ACHN (cell line): ENCODE measurements around the gene UGT2B17.
"Not testable (repeated sequence)": the region's sequence is repeated elsewhere in the genome, so short reads cannot be mapped to it uniquely, and the experiment has no call there.

Source experiments
- DNase-seq: peaks from one replicate; pipeline ENCODE4 v3.0.0-alpha.2; 2015
- in situ Hi-C: cut with HindIII; loops from 2 replicates; pipeline ENCODE4 v1.10.0; 2017; ENCODE audit warnings: low sequenced_read_pairs, low pct_ligation_motif_present, low pct_unique_long_range_greater_than_20kb

Gene UGT2B17

DNA sequence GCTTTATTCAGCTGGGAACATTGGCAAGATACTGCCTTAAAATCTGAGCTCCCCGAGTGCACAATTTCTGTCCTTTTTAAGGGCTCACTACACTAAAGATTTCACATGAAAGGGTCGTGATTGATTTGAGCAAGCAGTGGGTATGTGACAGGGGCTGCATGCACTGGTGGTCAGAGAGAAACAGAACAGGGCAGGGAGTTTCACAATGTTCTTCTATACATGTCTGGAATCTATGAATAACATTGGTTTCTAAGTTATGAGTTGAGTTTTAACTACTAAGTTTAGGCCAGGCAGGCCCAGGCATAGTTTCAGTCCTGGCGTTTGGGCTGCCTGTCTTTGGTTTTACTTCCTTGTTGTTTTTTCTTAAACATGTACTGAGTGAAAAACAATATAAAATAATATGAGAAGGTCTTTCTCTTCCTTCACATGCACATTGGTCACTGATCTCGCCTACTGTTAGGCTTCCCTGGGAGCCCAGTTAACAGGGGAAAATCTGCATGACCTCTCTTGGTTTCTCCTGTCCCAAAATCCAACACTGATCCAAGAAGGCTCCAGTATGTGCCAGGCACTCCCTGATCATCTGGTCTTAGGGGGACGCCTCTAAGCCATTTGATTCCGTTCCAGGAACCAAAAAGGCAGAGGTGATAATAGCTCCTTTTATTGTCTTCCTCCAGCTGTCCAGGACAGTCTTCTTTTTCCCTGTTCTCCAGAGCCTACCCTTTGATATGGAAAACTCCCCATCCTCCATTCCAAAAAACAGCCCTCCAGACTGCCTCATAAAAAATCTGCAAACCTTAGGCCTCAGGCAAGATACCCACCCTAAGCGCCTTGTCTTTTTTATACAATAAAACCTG lies at the start of gene UGT2B17:
Gene UGT2B17 (minus strand): TSS at position 51 of the 854 bp plus-strand sequence. CDS start 7,838 bp downstream, outside the sequence.
- DNase-seq: no peak
- in situ Hi-C loops: no loop called here

DNA sequence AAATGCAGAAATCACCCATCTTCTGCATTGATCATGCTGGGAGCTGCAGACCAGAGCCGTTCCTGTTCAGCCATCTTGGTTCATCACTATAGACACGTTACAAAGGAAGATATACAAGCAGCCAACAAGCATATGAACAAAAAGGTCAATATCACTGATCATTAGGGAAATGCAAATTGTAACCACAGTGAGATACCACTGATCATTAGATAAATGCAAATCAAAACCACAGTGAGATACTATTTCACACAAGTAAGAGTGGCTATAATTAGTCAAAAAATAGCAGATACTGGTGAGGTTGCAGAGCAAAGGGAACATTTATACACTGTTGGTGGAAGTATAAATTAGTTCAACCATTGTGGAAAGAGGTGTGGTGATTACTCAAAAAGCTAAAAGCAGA lies 46.6 kb upstream of the UGT2B17 start:
- in situ Hi-C loops, DNase-seq: not testable (repeated sequence)

DNA sequence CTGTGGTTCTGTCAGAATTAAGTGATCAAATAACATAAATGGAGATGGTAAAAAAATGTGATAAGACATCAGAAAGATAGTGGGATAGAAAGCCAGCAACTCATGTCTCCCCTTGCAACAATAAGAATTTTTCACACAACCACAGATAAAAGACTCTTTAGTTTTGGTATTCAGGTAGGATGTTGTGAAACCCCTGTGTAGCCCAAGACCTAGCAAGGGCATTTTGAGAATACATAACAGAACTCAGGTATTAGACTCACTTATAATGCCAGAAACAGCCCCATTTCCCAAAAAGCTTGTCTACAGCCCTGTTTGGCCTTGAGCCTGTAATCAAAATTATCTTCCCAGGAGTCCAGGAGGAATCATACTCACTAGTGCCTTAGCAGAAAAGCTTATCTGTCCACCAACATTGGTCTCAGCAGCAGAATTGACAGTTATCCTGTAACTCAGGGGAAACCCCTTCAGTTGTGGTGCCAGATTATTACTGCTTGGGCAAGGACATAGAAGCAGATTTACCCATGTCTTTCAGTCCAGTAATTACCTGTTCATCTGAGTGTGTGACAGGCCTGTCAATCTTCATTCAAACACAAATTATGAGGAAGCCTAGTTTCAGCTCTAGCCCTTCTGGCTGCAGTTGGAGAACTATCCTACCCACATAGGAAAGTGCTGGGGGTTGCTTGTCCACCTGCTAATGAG lies 41.0 kb upstream of the UGT2B17 start:
- no peak for DNase-seq

DNA sequence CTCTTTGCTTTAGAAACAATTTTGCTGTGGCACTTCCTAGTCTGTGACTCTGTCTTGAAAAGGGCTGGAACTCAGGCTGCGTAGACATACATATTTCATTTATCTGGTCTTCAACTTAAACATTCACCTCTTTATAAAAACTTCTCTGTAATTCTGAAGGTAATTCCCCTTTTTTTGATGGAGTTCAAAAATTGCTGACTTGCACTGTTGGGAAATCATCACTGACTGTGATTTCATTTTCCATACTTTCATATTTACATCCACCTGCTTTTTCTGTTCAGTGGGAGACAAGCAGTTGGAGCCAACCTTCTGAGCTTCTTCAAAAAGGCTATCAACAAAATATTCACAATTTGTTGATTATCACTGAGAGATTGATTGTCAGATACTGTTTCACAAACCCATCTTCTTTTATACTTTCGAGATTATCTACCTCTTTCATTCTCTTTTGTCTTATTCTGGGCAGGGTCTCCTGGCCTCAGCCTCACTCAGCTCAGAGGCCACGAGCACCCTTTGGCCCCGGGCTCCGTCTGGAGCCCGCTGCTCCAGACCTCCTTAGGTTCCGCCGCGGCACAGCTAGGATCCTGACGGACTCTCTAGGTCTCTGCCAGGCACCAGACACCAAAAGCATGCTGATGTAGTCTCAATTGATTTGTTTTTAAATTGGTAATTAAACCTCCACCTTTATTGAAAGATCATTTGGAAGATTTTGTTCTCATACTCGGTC lies 39.7 kb upstream of the UGT2B17 start:
- no peak for DNase-seq
- in situ Hi-C loops: no loop called here

More for the DNA sequence above, 41.0 kb upstream of the UGT2B17 start:
- in situ Hi-C loops: no loop called here

DNA sequence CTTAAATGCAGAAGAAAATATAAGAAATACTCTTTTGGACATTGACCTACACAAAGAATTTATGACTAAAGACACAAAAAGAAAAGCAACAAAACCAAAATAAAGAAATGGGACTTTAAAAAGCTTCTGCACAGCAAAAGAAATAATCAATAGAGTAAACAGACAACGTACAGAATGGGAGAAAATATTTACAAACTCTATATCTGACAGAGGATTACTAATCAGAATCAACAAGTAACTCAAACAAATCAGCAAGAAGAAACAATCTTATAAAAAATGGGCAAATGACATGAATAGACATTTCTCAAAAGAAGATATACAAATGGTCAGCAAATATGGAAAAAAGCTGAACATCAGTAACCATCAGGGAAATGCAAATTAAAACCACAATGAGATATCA lies 37.6 kb upstream of the UGT2B17 start:
- DNase-seq: no peak
- in situ Hi-C loops: no loop called here

DNA sequence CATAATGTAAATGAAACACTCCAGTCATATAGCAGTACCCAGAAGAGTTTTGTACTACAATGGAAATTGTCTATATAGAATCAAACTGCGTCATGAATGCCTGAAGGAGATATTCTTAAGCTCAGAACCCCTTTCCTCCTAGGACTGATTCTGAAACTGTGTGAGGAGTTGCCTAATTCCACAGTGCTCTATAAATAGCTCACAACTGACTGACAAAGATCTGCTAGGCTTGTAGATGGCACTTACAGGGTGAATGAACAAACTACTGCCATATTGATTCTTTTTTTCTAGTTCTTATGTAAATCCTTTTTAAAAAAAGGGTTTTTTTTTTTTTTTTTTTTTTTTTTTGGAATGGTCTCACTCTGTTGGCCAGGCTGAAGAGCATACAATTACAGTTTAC lies 30.1 kb upstream of the UGT2B17 start:
- no peak for DNase-seq
- in situ Hi-C loops: no loop called here

DNA sequence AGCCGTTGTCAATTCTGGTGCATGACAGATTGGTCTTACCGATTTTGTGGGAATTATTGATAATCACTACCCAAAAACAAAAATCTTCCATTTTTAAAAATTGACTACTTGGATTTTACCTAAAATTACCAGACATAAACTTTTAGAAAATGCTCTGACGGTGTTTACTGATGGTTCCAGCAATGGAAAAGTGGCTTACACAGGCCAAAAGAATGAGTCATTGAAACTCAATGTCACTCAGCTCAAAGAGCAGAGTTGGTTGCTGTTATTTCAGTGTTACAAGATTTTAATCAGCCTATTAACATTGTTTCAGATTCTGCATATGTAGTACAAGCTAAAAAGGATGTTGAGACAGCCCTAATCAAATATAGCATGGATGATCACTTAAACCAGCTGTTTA lies 23.0 kb upstream of the UGT2B17 start:
- no peak for DNase-seq
- in situ Hi-C loops: no loop called here

DNA sequence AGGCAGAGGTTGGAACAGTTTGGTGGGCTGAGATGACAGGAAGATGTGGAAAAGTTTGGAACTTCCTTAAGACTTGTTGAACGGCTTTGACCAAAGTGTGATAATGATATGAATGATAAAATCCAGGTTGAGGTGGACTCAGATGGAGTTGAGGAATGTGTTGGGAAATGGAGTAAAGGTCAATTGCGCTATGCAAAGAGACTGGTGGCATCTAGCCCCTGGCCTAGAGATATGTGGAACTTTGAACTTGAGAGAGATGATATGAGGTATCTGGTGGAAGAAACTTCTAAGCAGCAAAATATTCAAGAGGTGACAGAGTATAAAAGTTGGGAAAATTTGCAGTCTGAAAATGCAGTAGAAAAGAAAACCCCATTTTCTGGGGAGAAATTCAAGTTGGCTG lies 21.4 kb upstream of the UGT2B17 start:
- in situ Hi-C loops: no loop called here

DNA sequence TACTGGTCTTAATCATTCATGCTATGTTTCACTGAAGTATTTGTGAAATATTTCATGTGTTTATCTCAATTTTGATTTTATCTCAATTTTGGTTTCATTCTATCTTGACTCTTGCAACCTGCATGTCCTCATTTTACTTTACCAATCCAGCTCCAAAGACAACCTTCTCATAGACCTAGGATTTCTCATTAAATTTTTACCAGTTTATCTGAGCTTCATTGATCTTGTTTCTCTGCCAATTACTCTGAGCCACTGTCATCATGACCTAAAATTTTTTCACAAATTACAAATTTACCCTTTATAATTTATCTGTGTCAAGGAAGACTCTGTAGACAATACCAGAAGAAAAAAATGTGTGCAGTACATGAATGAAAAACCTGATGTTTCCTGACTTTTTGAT lies 18.6 kb upstream of the UGT2B17 start:
- in situ Hi-C loops: no loop called here
- no peak for DNase-seq

More for the DNA sequence above, 21.4 kb upstream of the UGT2B17 start:
- no peak for DNase-seq

DNA sequence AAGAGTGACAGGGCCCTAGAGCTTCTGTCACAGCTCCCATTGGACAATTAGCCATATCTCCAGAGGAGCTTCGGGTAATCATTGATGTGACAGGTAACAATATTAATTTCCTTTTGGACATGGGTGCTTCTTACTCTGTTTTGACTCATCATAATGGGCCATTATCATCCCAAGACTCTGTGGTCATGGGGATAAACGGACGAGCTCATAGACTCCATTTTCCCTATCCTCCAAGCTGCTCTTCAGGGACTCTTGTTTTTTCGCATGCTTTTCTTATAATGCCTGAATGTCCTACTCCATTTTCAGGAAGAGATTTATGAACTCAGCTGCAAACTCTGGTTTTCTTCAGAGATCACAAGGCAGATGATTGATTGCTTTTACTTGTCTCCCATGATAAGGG lies 17.0 kb upstream of the UGT2B17 start:
- in situ Hi-C loops: no loop called here
- no peak for DNase-seq

DNA sequence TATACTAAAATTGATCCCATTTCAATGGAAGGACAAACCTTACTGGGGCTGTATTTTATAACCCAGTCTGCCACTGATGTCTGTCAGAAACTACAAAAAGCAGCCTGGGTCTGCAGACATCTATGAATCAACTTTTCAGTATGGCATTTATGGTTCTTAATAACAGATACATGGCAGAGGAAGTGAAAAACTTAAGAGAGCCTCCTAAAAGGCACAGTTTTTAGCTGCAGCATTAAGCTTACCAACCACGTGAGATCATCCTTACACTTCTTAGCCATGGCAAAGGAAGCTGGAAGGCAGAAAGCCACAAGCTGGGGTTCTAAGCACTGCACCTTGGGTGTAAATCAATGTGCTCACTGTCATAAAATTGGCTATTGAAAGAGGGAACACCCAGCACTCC lies 16.6 kb upstream of the UGT2B17 start:
- DNase-seq: no peak
- in situ Hi-C loops: no loop called here

DNA sequence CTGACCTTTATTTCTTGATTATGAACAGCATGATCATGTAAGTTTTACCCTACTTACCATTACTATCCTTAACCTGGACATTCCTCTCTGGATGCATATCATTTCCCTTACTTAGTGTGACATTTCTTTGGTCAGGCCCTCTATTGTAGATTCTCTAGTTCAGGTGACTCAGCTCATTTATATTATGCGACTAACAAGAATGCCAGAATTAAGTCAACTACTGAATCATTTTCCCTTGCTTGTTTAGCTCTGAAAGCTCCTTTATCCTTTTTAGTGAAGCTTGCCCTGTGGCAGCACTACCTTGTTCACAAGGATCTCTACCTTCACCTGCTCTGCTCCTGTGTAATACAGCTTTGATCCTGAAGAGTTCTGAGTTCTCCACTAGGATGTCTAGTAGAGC lies 15.1 kb upstream of the UGT2B17 start:
- in situ Hi-C loops: no loop called here
- peak; percentile 4 for DNase-seq

DNA sequence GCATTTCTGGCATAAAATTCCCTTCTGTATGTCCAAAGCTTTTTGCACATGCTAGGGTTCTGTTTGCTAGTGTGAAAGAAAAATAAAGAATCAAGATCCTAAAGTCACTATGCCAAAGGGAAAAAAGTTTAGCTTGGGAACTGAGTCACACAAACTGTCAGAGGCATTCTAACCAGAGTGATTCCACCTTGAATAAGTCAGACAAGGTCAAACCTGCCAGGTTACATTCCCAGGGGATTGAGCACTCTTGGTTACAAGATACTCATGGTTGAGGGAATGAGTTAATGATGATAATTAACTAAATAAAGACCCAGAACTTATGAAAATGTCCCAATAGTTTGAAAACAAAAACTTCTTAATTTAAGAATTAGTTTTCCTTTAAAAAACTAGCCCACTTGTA lies 13.7 kb upstream of the UGT2B17 start:
- DNase-seq: no peak
- in situ Hi-C loops: no loop called here

DNA sequence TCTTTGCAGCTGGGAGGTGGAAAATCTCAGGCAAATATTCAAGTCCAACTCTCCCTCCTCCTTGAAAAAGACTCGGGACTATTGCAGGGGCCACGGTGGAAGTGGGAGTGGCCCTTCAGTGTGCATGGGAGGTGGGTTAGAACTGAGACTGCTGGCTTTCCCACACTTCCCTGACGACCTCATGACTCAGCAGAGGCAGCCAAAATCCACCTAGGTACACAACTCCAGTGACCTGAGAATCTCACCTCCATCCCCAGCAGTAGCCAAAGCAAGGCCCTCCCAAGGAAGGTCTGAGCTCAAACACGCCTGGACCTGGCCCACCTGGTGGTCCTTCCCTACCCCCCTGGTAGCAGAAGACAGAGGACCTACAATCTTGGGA lies 6.2 kb upstream of the UGT2B17 start:
- in situ Hi-C loops: no loop called here

DNA sequence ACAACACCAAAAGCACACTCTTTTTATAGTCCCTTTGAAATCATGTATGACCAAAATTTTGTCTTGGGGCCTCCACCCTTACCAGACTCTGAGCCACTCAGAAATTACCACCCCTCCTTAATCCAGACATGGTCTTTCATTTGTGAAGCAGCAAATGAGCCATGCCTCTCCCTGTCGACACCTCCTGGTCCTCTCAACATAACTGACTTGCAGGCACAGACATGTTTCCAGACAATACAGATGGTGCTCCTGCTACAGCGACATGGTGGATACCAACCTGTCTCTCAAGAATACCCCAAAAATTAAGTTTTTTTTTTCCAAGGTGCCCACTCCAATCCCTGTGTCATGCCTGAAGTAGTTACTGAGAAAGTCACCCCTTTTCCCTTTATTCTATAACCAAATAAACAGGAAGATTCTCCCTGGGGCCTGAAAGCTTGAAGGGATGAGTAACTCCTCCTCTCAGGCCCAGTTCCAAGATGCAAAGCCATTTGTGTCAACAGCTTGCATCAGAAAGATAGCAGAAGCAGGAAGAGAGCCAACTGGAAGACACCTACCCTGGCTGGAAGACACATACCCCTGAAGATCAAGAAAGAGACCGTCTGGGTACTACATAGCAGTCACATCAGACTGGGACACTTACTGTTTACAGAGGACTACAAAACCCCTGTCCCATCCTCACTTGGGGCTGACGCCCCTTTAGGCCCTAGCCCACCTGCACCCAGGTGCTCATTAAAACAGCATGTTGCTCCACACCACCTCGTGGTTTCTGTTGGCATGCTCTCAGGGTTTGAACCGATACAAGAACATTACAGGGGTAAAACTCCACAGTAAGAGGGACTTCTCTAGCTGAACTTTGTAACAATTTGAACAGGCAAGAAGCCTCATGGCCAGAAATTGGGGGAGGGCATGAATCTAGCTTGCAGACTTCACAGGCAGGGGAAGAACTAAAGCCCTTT lies 5.5 kb upstream of the UGT2B17 start:
- in situ Hi-C loops: no loop called here
- no peak for DNase-seq

More for the DNA sequence above, 6.2 kb upstream of the UGT2B17 start:
- no peak for DNase-seq

DNA sequence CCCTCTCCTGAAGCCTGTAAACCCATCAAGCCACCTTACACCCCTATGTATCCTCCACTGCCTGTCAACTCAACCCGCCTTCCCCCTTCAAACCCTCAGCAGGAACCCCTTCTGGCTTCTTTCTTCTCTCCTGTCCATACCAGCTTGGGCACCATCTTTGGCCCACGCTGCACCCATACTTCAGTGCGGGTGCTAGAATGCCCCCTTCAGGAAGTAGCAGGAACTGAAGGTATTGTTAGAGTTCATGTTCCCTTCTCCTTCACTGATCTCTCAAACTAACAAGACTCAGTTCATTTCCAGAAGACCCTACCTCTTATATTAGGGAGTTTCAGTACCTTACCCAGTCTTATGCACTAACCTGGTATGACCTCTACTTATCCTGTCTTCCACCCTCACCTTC lies 1.5 kb upstream of the UGT2B17 start:
- in situ Hi-C loops: no loop called here
- no peak for DNase-seq

DNA sequence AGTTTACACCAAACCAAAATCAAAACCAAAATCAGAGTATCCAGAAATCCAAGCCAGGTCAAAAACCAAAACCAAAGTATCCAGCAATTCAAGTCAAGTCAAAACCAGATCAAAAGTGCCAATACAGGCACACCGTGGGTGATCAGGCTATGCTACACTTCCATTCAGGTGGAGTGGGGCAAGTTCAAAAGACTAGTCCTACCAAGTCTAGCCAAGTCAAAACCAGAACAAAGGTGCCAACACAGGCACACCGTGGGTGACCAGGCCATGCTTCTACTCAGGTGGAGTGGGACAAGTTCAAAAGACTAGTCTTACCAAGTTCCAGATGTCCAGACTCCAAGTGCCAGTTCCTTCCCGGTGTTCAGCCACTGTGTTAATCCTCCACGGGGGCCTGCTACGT lies 486 bp downstream of the UGT2B17 start:
- DNase-seq, in situ Hi-C loops: not testable (repeated sequence)

DNA sequence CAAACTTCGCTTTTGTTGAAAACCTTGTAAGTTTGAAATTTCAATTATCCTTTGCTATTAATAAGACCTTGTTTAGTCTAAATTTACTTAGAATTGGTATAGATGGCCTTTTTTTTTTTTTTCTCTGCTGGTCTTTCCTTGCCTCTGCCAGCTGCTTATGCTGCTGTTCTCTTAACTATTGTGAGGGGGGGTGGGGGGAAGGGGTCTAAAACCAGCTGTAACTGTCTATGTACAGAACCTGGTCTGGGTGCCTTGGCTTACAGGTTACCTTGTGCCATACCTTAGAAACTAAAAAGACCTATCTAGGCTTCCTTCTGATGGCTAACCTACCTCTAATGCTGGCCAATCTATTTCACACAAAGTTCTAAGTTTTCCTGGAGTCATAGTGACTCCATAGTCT lies 1.0 kb downstream of the UGT2B17 start:
- no peak for DNase-seq
- in situ Hi-C loops: no loop called here
